ENCODE data around the gene AKR1C2. TPM values are rescaled to one million over a fixed set of nuclear protein-coding genes. Genes with fewer than 3 reads are reported as not detected.
"Not testable (repeated sequence)": the region's sequence is repeated elsewhere in the genome, so short reads cannot be mapped to it uniquely, and the experiment has no call there.

The AKR1C2 gene
- total RNA-seq, 1 experiment from 2014 or later = not detected

DNA sequence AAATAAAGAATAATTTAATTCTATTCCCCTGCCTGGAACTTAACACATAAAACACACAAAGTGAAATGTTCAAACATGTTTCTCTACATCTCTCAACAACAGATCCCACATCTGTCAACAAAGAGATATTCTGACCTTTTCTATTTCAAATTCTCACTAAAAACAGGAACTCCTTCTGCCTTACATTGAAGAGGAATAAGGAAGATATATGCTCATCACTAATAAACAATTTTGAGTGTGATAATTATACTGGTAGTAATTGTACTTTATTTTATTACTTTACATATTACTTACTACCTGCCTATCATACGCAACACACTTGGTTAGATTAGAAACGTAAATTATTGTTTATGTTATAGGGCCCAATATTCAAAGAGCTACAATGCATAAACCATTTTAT is 13.4 kb downstream of the AKR1C2 start:
- Histone ChIP-seq H3K4me1 (ENCODE audit: low read length) (no peaks in the 10 kb centered on the region), H3K27me3 (ENCODE audit: low read length) (no peaks in the 10 kb centered on the region), H3K79me2 (ENCODE audit: low read length) (no peaks in the 10 kb centered on the region), H3K9ac (ENCODE audit: low read length) (no peak overlapping the region), H3K4me3 (ENCODE audit: low read length) (no peak overlapping the region), H3K36me3 (ENCODE audit: insufficient read depth, low read length) (no peaks in the 10 kb centered on the region), H3K9me3 (ENCODE audit: low read length) (no peaks in the 10 kb centered on the region), H2AFZ (ENCODE audit: low read length) (no peak overlapping the region), H3K27ac (ENCODE audit: low read length) (no peak overlapping the region), H3K4me2 (ENCODE audit: low read depth, low read length, poor library complexity, severe bottlenecking) (no peak overlapping the region), H3K9me2 (replicated peaks; ENCODE audit: insufficient read depth, low read length) (no peaks in the 10 kb centered on the region), H4K20me1 (ENCODE audit: insufficient read depth, low read depth, low read length) (no peaks in the 10 kb centered on the region)
- no peak for DNase-seq

DNA sequence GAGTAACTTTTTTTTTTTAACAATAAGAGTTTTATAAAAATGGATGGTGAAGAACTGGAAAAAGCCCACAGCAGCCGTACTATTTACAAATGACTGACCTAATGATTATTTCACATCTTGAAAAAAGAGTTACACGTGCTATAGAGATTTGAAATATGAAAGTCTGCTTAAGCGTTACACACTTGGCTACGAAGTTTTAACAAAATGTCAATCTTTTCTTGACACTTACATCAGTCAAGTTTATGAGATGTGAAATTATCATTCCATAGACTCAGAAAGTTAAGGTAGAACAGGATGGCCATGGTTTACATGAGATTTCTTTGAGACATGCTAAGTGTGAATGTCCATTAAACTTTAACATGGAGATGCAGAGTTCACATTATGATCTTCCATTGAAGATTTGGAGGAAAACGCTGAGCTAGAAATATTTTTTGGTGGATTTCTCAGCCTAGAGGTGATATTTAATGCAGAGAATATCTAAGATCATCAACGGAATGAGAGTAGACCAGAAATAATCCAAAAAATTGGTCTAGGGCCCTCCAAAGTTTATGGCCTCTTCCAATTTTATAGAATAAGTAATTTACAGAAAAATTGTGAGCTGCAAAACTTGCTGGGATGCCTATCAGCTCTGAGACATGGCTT is 15.5 kb downstream of the AKR1C2 start:
- H3K4me3 ChIP-seq (ENCODE audit: low read length); H3K4me1 ChIP-seq (ENCODE audit: low read length); H2AFZ ChIP-seq (ENCODE audit: low read length); H3K9me2 ChIP-seq (replicated peaks; ENCODE audit: insufficient read depth, low read length); H3K4me2 ChIP-seq (ENCODE audit: low read depth, low read length, poor library complexity, severe bottlenecking); H3K9ac ChIP-seq (ENCODE audit: low read length); H3K36me3 ChIP-seq (ENCODE audit: insufficient read depth, low read length); H4K20me1 ChIP-seq (ENCODE audit: insufficient read depth, low read depth, low read length); H3K79me2 ChIP-seq (ENCODE audit: low read length); H3K27me3 ChIP-seq (ENCODE audit: low read length); H3K9me3 ChIP-seq (ENCODE audit: low read length); DNase-seq; H3K27ac ChIP-seq (ENCODE audit: low read length): not testable (repeated sequence)

DNA sequence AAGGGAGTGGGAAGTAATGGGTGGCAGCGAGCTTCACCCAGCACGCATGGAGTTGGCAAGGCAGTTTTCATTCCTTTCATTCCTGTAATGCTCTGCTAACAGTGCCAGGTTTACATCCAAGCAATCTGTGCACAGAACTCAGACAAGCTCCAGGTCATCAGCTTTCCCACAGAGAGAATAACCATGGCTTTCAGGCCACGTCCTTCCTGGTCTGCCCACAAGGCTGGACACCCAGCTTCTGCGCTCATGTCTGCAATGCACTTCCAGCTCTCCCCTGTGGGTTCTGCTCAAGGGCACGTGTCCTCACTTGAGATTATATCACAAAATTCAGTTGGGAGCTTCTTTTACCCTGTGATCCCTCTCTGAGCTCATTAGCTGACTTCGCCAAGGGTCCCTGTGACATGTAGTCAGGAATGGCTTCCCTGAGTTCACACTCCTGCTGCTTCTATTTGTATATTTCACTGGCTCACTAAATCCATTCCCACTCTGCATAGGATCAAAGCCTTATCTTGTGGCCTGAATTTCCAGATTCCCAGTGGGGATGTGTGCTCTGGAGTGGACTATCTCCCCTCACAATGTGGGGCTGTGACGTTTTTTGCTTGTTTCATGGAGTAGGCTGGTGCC is 18.6 kb downstream of the AKR1C2 start:
- DNase-seq = no peak
- Histone ChIP-seq H3K9me2 (replicated peaks; ENCODE audit: insufficient read depth, low read length) (no peaks in the 10 kb centered on the region), H3K4me3 (ENCODE audit: low read length) (no peak overlapping the region), H3K4me1 (ENCODE audit: low read length) (no peaks in the 10 kb centered on the region), H4K20me1 (ENCODE audit: insufficient read depth, low read depth, low read length) (no peaks in the 10 kb centered on the region), H3K79me2 (ENCODE audit: low read length) (no peaks in the 10 kb centered on the region), H3K27me3 (ENCODE audit: low read length) (no peaks in the 10 kb centered on the region), H3K27ac (ENCODE audit: low read length) (no peak overlapping the region), H3K36me3 (ENCODE audit: insufficient read depth, low read length) (no peaks in the 10 kb centered on the region), H3K4me2 (ENCODE audit: low read depth, low read length, poor library complexity, severe bottlenecking) (no peak overlapping the region), H3K9me3 (ENCODE audit: low read length) (no peaks in the 10 kb centered on the region), H2AFZ (ENCODE audit: low read length) (no peak overlapping the region), H3K9ac (ENCODE audit: low read length) (no peak overlapping the region)

DNA sequence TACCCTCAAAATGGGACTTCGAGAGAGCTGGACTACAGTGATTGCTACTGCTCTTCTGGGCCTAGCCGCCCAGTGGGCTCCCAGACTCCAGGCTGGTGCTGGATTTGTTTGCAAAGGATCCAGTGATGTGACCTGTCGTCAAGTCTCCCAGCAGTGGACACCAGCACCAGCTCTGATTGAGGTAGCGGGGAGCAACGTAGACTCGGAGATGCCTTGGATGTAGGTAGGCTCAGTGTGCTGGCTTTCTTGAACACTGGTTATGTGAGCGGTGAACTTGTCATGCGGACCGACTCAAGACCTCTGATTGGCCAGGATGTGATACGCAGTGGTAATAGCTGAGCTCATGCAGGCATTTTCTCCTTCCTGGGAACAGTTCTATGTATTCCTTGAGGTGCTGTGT is 19.4 kb downstream of the AKR1C2 start:
- no peaks in the 10 kb centered on the region for H3K27me3 ChIP-seq (ENCODE audit: low read length)
- no peak for DNase-seq
- no peak overlapping the region for H3K27ac ChIP-seq (ENCODE audit: low read length)
- H3K4me1 ChIP-seq (ENCODE audit: low read length) = no peaks in the 10 kb centered on the region
- no peak overlapping the region for H3K4me3 ChIP-seq (ENCODE audit: low read length)
- H3K79me2 ChIP-seq (ENCODE audit: low read length) = no peaks in the 10 kb centered on the region
- no peaks in the 10 kb centered on the region for H3K9me3 ChIP-seq (ENCODE audit: low read length)
- no peak overlapping the region for H3K4me2 ChIP-seq (ENCODE audit: low read depth, low read length, poor library complexity, severe bottlenecking)
- no peak overlapping the region for H2AFZ ChIP-seq (ENCODE audit: low read length)
- H4K20me1 ChIP-seq (ENCODE audit: insufficient read depth, low read depth, low read length) = no peaks in the 10 kb centered on the region
- H3K9me2 ChIP-seq (replicated peaks; ENCODE audit: insufficient read depth, low read length) = no peaks in the 10 kb centered on the region
- no peaks in the 10 kb centered on the region for H3K36me3 ChIP-seq (ENCODE audit: insufficient read depth, low read length)
- no peak overlapping the region for H3K9ac ChIP-seq (ENCODE audit: low read length)

GRCh38 chr10:4983615-4984216 is 19.9 kb downstream of the AKR1C2 start:
- no peaks in the 10 kb centered on the region for H3K27me3 ChIP-seq (ENCODE audit: low read length)
- no peak overlapping the region for H3K27ac ChIP-seq (ENCODE audit: low read length)
- no peaks in the 10 kb centered on the region for H3K79me2 ChIP-seq (ENCODE audit: low read length)
- H3K4me2 ChIP-seq (ENCODE audit: low read depth, low read length, poor library complexity, severe bottlenecking) = no peak overlapping the region
- H3K4me3 ChIP-seq (ENCODE audit: low read length) = no peak overlapping the region
- no peak for DNase-seq
- no peaks in the 10 kb centered on the region for H3K4me1 ChIP-seq (ENCODE audit: low read length)
- H3K36me3 ChIP-seq (ENCODE audit: insufficient read depth, low read length) = no peaks in the 10 kb centered on the region
- H3K9me2 ChIP-seq (replicated peaks; ENCODE audit: insufficient read depth, low read length) = no peaks in the 10 kb centered on the region
- H3K9ac ChIP-seq (ENCODE audit: low read length) = no peak overlapping the region
- no peaks in the 10 kb centered on the region for H3K9me3 ChIP-seq (ENCODE audit: low read length)
- H4K20me1 ChIP-seq (ENCODE audit: insufficient read depth, low read depth, low read length) = no peaks in the 10 kb centered on the region
- H2AFZ ChIP-seq (ENCODE audit: low read length) = no peak overlapping the region

GRCh38 chr10:4982764-4983226 is 20.9 kb downstream of the AKR1C2 start:
- H4K20me1 ChIP-seq (ENCODE audit: insufficient read depth, low read depth, low read length) = no peaks in the 10 kb centered on the region

DNA sequence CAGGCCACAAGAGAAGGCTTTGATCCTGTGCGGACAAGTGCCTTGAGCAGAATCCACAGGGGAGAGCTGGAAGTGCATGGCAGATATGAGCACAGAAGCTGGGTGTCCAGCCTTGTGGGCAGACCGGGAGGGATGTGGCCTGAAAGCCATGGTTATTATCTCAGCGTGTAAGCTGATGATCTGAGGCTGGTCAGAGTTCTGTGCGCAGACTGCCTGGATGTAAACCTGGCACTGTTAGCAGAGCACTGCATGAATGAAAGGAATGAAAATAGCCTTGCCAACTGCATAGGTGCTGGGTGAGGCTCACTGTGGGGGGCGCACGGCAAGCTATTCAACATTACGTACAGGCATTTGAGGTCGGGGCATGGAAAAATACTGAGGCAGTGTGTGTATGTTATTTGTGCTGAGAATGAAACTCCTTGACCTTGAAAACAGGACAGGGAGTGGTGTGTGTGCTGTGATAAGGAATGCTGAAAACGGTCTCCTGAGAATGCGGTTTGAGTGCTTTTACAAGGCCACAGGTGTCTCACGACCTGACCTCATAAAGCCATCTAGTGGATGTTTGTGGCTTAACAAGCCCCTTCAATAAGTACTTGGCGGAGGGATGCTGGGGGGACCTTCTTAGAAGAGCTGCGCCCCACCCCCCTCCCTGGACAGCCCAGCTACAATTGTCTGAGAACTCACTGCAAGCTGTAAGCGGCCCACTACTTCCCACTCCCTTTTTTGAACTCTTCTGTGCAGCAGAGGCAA is 21.8 kb downstream of the AKR1C2 start:
- no peaks in the 10 kb centered on the region for H3K9me2 ChIP-seq (replicated peaks; ENCODE audit: insufficient read depth, low read length)
- no peak overlapping the region for H3K4me2 ChIP-seq (ENCODE audit: low read depth, low read length, poor library complexity, severe bottlenecking)
- no peak overlapping the region for H3K4me3 ChIP-seq (ENCODE audit: low read length)
- H3K27ac ChIP-seq (ENCODE audit: low read length) = no peak overlapping the region
- H3K9ac ChIP-seq (ENCODE audit: low read length) = no peak overlapping the region
- no peaks in the 10 kb centered on the region for H4K20me1 ChIP-seq (ENCODE audit: insufficient read depth, low read depth, low read length)
- H2AFZ ChIP-seq (ENCODE audit: low read length) = no peak overlapping the region
- no peaks in the 10 kb centered on the region for H3K9me3 ChIP-seq (ENCODE audit: low read length)
- no peaks in the 10 kb centered on the region for H3K79me2 ChIP-seq (ENCODE audit: low read length)
- H3K4me1 ChIP-seq (ENCODE audit: low read length) = no peaks in the 10 kb centered on the region
- no peaks in the 10 kb centered on the region for H3K36me3 ChIP-seq (ENCODE audit: insufficient read depth, low read length)
- H3K27me3 ChIP-seq (ENCODE audit: low read length) = no peaks in the 10 kb centered on the region
- peak; percentile 64 for DNase-seq

More at GRCh38 chr10:4982764-4983226, 20.9 kb downstream of the AKR1C2 start:
- H3K9ac ChIP-seq (ENCODE audit: low read length) = no peak overlapping the region
- no peak overlapping the region for H3K4me2 ChIP-seq (ENCODE audit: low read depth, low read length, poor library complexity, severe bottlenecking)
- H3K4me1 ChIP-seq (ENCODE audit: low read length) = no peaks in the 10 kb centered on the region
- no peak overlapping the region for H3K4me3 ChIP-seq (ENCODE audit: low read length)
- no peaks in the 10 kb centered on the region for H3K79me2 ChIP-seq (ENCODE audit: low read length)
- H3K9me3 ChIP-seq (ENCODE audit: low read length) = no peaks in the 10 kb centered on the region
- H3K27ac ChIP-seq (ENCODE audit: low read length) = no peak overlapping the region
- H3K27me3 ChIP-seq (ENCODE audit: low read length) = no peaks in the 10 kb centered on the region
- H3K36me3 ChIP-seq (ENCODE audit: insufficient read depth, low read length) = no peaks in the 10 kb centered on the region
- no peak for DNase-seq
- no peaks in the 10 kb centered on the region for H3K9me2 ChIP-seq (replicated peaks; ENCODE audit: insufficient read depth, low read length)
- no peak overlapping the region for H2AFZ ChIP-seq (ENCODE audit: low read length)

DNA sequence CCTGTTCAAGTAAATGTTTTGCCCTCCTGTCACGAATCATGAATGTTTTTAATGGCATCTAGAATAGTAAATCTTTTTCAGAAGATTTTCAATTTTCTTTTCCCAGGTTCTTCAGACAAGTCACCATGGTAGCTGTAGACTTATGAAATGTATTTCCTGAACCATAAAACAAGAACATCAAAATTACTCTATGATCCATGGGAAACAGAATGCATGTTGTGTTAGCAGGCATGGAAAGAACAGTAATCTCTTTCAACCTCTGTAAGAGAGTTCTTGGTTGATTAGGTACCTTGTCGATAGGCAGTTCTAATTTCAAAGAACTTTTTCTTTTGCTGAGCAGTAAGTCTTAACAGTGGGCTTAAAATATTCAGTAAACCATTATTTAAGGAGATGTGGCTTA is 22.9 kb downstream of the AKR1C2 start:
- no peak overlapping the region for H3K9ac ChIP-seq (ENCODE audit: low read length)
- H3K4me3 ChIP-seq (ENCODE audit: low read length) = no peak overlapping the region
- no peak overlapping the region for H2AFZ ChIP-seq (ENCODE audit: low read length)
- no peak overlapping the region for H3K27ac ChIP-seq (ENCODE audit: low read length)
- no peaks in the 10 kb centered on the region for H3K9me2 ChIP-seq (replicated peaks; ENCODE audit: insufficient read depth, low read length)
- no peaks in the 10 kb centered on the region for H3K36me3 ChIP-seq (ENCODE audit: insufficient read depth, low read length)
- H3K9me3 ChIP-seq (ENCODE audit: low read length) = no peaks in the 10 kb centered on the region
- no peaks in the 10 kb centered on the region for H3K79me2 ChIP-seq (ENCODE audit: low read length)
- H3K4me2 ChIP-seq (ENCODE audit: low read depth, low read length, poor library complexity, severe bottlenecking) = no peak overlapping the region
- no peaks in the 10 kb centered on the region for H4K20me1 ChIP-seq (ENCODE audit: insufficient read depth, low read depth, low read length)
- DNase-seq = no peak
- no peaks in the 10 kb centered on the region for H3K27me3 ChIP-seq (ENCODE audit: low read length)
- no peaks in the 10 kb centered on the region for H3K4me1 ChIP-seq (ENCODE audit: low read length)

All from Karpas-422 (cell line).